GM12875 (cell line): ENCODE results near the gene ATG5.

ENCODE experiments used
- H3K4me3 ChIP-seq: one replicate; pipeline ENCODE4 v1.5.1; 2011; ENCODE audit warnings: low read depth, low read length, control low read depth
- TF ChIP-seq, protein P1 (sequence below): IDR thresholded peaks from 2 replicates; pipeline ENCODE4 v1.5.1; 2011; ENCODE audit warnings: low read depth, mild to moderate bottlenecking, control low read depth, inconsistent platforms, low read length, moderate library complexity, borderline replicate concordance; ENCODE audit not compliant: insufficient read depth

Gene ATG5

DNA sequence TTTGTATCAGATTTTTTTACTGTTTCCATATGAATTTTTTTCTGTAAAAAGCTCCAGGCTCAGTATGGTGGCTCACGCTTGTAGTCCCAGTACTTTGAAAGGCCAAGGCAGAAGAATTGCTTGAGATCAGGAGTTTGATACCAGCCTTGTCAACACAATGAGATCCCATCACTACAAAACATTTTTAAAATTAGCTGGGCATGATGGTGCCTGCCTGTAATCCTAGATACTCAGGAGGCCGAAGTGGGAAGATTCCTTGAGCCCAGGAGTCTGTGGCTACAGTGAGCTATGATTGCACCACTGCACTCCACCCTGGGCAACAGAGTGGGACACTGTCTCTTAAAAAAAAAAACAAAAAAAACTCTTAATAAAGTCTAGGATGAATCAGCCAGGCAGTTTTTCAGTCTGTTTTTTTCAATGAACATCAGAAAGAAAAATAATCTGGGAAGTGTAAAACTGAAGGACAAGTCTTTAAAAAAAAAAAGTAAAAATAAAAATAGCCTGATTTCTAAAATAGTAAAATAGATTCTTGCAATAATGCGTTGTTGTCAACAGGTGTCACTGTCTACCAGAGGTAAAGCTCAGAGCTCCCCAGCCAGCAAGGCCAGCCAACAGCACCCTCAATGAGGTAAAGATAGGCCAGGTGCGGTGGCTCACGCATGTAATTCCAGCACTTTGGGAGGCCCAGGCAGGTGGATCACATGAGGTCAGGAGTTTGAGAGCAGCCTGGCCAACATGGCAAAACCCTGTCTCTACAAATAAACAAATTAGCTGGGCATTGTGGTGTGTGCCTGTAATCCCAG, 9.3 kb upstream of the ATG5 start:
- TF ChIP-seq, protein P1, sequence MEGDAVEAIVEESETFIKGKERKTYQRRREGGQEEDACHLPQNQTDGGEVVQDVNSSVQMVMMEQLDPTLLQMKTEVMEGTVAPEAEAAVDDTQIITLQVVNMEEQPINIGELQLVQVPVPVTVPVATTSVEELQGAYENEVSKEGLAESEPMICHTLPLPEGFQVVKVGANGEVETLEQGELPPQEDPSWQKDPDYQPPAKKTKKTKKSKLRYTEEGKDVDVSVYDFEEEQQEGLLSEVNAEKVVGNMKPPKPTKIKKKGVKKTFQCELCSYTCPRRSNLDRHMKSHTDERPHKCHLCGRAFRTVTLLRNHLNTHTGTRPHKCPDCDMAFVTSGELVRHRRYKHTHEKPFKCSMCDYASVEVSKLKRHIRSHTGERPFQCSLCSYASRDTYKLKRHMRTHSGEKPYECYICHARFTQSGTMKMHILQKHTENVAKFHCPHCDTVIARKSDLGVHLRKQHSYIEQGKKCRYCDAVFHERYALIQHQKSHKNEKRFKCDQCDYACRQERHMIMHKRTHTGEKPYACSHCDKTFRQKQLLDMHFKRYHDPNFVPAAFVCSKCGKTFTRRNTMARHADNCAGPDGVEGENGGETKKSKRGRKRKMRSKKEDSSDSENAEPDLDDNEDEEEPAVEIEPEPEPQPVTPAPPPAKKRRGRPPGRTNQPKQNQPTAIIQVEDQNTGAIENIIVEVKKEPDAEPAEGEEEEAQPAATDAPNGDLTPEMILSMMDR, result peak; percentile 49; the same call in 1 of the 2 replicates
- no peak overlapping the region for H3K4me3 ChIP-seq

DNA sequence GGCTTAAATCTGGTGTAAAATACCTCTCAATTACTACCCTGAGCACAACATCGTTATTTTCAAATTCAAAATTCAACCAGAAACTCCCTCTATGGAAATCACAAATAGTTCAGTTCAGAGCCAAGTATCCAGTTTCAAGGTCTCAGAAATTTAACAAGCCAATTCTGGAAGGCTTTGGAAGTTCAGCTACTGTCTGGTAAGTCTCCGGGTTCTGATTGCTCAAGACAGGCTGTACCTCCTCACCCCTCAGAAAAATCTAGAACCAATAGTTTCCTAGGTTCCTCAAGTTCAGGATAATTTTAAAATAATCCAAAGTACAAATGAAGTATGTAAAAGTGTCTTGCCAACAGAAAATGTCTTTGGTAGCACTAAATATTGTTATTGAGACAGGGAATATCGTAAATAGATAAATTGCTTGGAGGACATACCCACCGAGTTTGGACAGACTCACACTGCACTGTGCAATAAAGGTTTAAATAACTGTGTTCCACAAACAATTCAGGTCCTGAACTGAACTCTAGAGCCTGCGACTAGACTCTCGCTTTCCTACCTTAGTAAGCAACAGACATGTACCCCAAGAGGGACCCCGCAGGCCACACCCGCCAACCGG, 729 bp downstream of the ATG5 start:
- H3K4me3 ChIP-seq, result peak overlapping the region; percentile 71
- TF ChIP-seq, protein P1, result no peak

DNA sequence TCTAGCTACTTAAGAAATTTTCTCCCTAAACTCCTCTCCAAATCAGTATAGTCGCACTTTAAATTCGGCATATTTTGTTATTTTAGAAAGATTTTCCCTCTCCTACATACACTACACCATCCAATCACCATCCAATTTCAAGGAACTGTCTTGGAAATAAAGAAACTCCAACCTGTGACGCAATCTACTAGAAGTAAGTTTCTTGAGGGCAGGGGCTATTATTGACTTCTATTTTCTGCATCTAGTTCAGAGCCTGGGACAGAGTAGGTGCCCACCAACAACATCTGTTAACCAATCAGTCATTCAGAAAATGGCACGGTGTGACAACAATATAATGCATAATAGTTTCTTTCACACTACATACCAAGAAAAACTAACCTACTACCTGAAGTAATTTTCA, 3.6 kb downstream of the ATG5 start:
- H3K4me3 ChIP-seq, result no peak overlapping the region
- TF ChIP-seq, protein P1, result no peak

DNA sequence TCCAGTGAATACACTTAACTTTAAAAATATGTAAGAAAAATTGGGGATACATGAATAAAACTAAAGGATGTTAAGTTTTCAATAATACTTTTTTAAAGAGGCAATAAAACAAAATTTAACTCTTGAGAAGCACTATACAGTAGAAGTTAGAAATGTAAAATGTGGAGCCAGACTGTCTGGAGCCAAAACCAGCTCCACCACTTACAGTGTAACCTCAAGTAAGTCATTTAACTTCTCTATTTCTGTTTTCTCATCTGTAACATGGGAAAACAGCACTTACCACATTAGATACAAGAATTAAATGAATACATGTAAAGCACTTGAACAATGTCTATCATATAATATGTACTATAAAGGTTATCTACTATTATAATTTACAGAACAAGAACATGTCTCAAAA, 6.7 kb downstream of the ATG5 start:
- TF ChIP-seq, protein P1, result no peak
- H3K4me3 ChIP-seq, result no peak overlapping the region

DNA sequence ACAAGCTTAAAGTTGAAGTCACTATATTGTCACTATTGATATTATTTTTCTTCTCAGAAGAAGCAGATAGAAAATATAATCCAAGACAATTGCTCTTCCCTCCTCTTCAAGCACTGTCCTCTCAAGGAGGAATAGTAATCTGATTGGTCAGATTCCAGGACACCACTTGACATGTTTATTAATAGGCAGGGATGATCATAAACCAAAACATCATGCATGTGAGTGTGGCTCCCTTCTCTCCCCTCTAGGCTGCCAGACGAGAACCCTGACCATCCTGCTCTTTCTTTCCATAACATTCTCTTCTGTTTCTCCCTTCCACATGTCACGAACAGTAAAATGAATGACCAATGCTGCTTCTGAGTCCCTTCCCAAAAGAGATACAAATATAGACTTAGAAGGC, 7.5 kb downstream of the ATG5 start:
- H3K4me3 ChIP-seq, result no peak overlapping the region
- TF ChIP-seq, protein P1, result no peak

DNA sequence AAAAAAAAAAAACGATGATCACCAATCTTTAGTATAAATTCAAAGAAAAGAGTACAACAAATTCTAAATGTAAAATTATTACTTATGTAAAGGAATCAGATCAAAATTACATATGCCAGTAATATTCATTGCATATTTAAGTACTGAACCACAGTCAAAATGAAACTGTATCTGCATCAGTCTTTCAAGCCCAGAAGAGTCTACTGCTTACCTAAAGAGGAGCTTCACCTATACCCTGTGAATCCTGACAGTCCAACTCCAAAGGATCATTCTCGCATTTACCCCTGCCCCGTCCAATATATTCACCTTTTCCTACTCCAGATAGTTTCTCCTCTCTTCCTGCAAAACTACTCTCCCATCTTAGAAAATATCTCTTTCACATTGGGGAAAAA, 9.2 kb downstream of the ATG5 start:
- TF ChIP-seq, protein P1, result no peak

DNA sequence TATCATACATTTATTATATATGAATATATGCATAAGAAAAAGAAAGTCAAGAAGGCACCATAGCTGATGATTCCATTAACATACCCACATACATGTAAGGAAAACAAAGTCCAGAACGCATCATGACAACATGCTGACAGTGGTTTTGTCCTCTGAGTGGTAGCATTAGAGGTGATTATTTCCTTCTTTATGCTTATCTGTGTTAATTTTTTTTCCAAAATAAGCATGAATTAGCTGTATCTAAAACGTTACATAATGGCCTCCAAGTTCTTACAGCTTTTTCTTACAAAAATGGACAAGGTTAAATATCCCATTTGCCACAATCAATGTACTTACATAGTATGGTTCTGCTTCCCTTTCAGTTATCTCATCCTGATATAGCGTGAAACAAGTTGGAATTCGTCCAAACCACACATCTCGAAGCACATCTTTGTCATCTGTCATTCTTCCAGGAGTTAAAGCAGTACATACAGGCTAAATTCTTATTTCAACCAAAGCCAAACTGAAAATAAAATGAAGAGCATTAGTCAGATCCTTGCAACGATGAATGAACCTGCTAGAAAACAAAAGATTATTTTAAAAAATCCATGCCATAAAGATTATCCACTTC, 9.7 kb downstream of the ATG5 start:
- H3K4me3 ChIP-seq, result no peak overlapping the region
- TF ChIP-seq, protein P1, result no peak

More for the DNA sequence above, 9.2 kb downstream of the ATG5 start:
- no peak overlapping the region for H3K4me3 ChIP-seq
